Adrenal gland (tissue), 5 donors: Measurements from ENCODE around the gene EPHB1.
"Not testable (repeated sequence)": the region's sequence is repeated elsewhere in the genome, so short reads cannot be mapped to it uniquely, and the experiment has no call there.

Experiments used
- CTCF ChIP-seq, 6 experiments: fragments of 450-650 bp in 4 of 6; fragments of 200-600 bp in 2 of 6; sonication (generic) in 1 of 6; IDR thresholded peaks; 1 replicate in 5 of 6; 2 replicates in 1 of 6; pipeline versions ENCODE4 v1.5.1 to v1.8.0; 2016 to 2021; ENCODE audit warnings: antibody characterized with exemption in 6 of 6, mild to moderate bottlenecking in 2 of 6, moderate library complexity in 1 of 6
- POLR2A ChIP-seq, 2 donors: fragments of 450-650 bp; IDR thresholded peaks; one replicate each; pipeline ENCODE4 v1.6.1; 2017; ENCODE audit warnings: antibody characterized with exemption in 2 of 2, mild to moderate bottlenecking in 2 of 2, moderate library complexity in 1 of 2
- donor health status: DM: no; HTN: no; CAD: no.

- TF ChIP-seq CTCF, POLR2A (IDR thresholded peaks at IDR 0.05): not testable (repeated sequence)
These were observed 6.8 kb upstream of the EPHB1 start for GRCh38 chr3:134788283-134788682.
